Activated CD4-positive, alpha-beta memory T cell treated with anti-CD3 and anti-CD28 coated beads for 36 hours (primary cell): Measurements from ENCODE around the gene CDC5L. TPM values are rescaled to one million over a fixed set of nuclear protein-coding genes. Genes with fewer than 3 reads are reported as not detected.
A peak's percentile ranks its signal among the peaks of the same experiment; 100 is the strongest.

ENCODE experiments used
- CTCF ChIA-PET: fragments of 350-600 bp; sonication (Branson Sonifier 250); formaldehyde crosslinking; loops from one replicate; lab custom pipeline; 2021; ENCODE audit warnings: antibody characterized with exemption, inconsistent platforms; lab: Charles Lee
- POLR2A ChIA-PET: fragments of 350-600 bp; sonication (Branson Sonifier 250); formaldehyde crosslinking; loops from one replicate; lab custom pipeline; 2021; ENCODE audit warnings: antibody characterized with exemption; lab: Charles Lee
- DNase-seq: peaks from one replicate; pipeline ENCODE4 v3.0.0-alpha.2; 2020
- H3K27ac Mint-ChIP-seq: one replicate; pipeline ENCODE4 v1.8.0; 2021; ENCODE audit warnings: mixed read lengths
- H3K27me3 Mint-ChIP-seq: one replicate; pipeline ENCODE4 v1.8.0; 2021; ENCODE audit warnings: mixed read lengths
- H3K36me3 Mint-ChIP-seq: one replicate; pipeline ENCODE4 v1.8.0; 2021; ENCODE audit warnings: mixed read lengths
- H3K4me1 Mint-ChIP-seq: one replicate; pipeline ENCODE4 v1.8.0; 2021; ENCODE audit warnings: low read depth, mixed read lengths
- H3K4me3 Mint-ChIP-seq: one replicate; pipeline ENCODE4 v1.8.0; 2021; ENCODE audit warnings: mild to moderate bottlenecking, mixed read lengths
- H3K9me3 Mint-ChIP-seq: one replicate; pipeline ENCODE4 v1.8.0; 2021; ENCODE audit warnings: mixed read lengths
- intact Hi-C: fragments of 100-400 bp; cut with micrococcal nuclease; formaldehyde crosslinking; loops from one replicate; pipeline ENCODE4 v1.15.1; 2023
- total RNA-seq, 2 experiments: library from RNA; stranded (reverse); gene quantifications; one replicate each; pipeline ENCODE4 v1.2.3, GENCODE V29; 2021

Gene CDC5L
- total RNA-seq, 2 experiments from 2014 or later: 24.0 to 24.3 TPM

- Mint-ChIP-seq H3K27ac (no peak overlapping the region), H3K4me3 (no peak overlapping the region), H3K4me1 (no peaks in the 10 kb centered on the region), H3K36me3 (no peaks in the 10 kb centered on the region), H3K27me3 (peaks cover 14% of the 10 kb centered on the region), H3K9me3 (no peaks in the 10 kb centered on the region)
- ChIA-PET CTCF (no interaction called here), POLR2A (no interaction called here)
- no peak for DNase-seq
- intact Hi-C loops: no loop called here
These were observed 10.0 kb upstream of the CDC5L start for GRCh38 chr6:44377484-44377883.

DNA sequence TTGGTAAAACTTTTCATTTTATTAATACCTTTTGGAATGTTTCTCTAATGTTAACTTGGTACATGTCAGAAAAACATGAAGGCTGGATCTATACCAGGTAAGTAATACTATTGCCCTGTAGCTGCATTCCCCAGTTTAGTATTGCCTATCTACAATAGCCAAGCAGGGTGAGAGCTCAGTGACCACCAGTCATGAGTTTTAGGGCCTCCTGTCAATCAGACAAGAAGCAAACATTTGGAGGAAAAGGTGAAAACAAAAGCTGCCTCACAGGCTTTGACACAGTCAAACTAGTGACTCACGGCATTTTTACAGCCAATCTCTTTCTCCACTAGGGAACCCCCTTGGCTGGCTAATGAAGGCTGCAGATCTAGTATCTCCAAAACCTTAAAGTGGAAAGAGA, 9.5 kb upstream of the CDC5L start:
- DNase-seq: no peak
- CTCF ChIA-PET: no interaction called here
- no peaks in the 10 kb centered on the region for H3K4me1 Mint-ChIP-seq
- no peaks in the 10 kb centered on the region for H3K9me3 Mint-ChIP-seq
- H3K27me3 Mint-ChIP-seq: peaks cover 11% of the 10 kb centered on the region
- POLR2A ChIA-PET: no interaction called here
- intact Hi-C loops: no loop called here
- no peak overlapping the region for H3K4me3 Mint-ChIP-seq
- no peaks in the 10 kb centered on the region for H3K36me3 Mint-ChIP-seq
- H3K27ac Mint-ChIP-seq: no peak overlapping the region

DNA sequence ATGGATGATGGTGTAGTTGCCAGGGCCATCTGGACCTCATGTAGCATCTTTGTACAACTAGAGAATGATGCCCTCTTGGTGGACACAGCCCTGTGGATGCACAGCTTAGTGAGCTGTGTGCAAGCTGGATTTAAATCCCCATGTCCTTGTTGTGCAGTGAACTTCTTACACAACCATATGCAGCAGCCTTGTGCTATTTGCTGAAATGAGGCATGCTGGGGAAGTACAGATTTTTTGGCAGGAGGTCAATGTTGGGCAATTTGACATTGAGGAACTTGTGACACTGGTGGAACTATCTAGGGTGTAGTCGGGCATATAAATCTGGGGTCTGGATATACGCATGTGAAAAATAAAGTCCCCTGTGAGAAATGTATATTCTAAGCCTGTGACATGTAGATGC, 5.8 kb upstream of the CDC5L start:
- Mint-ChIP-seq H3K9me3 (no peaks in the 10 kb centered on the region), H3K27ac (no peak overlapping the region), H3K4me1 (peaks cover 4% of the 10 kb centered on the region), H3K36me3 (no peaks in the 10 kb centered on the region), H3K4me3 (no peak overlapping the region), H3K27me3 (peaks cover 1% of the 10 kb centered on the region)
- DNase-seq: no peak
- intact Hi-C loops: loop anchor here (10.0 kb wide), 1 partner anchor 993 kb away; the partner anchor contains the start of gene SUPT3H
- CTCF ChIA-PET: interaction anchor here (1.2 kb wide), 1 partner anchor 77 kb away, joined by 4 read pairs; no protein-coding TSS in a partner anchor
- POLR2A ChIA-PET: no interaction called here

- intact Hi-C loops: loop anchor here (10.0 kb wide), 1 partner anchor 988 kb away; the partner anchor contains the start of gene SUPT3H
- Mint-ChIP-seq H3K4me1 (peaks cover 31% of the 10 kb centered on the region), H3K9me3 (no peaks in the 10 kb centered on the region), H3K36me3 (peaks cover 8% of the 10 kb centered on the region), H3K27me3 (no peaks in the 10 kb centered on the region), H3K4me3 (peak overlapping the region; percentile 89), H3K27ac (peak overlapping the region; percentile 94)
- ChIA-PET POLR2A (interaction anchor here (1.0 to 1.8 kb wide), 2 partner anchors 133 to 139 kb away, joined by 3 to 6 read pairs; partner anchors contain the start of gene HSP90AB1), CTCF (interaction anchor here (0.9 to 1.7 kb wide), 4 partner anchors 48 to 120 kb away, joined by 3 to 5 read pairs (median 4); partner anchors contain the start of gene AARS2)
- DNase-seq: no peak
These were observed 1.1 kb upstream of the CDC5L start for GRCh38 chr6:44386364-44386928.

GRCh38 chr6:44386929-44387345, 569 bp upstream of the CDC5L start:
- Mint-ChIP-seq H3K27me3 (no peaks in the 10 kb centered on the region), H3K4me3 (peak overlapping the region; percentile 89), H3K27ac (peak overlapping the region; percentile 94), H3K36me3 (peaks cover 13% of the 10 kb centered on the region), H3K4me1 (peaks cover 31% of the 10 kb centered on the region), H3K9me3 (no peaks in the 10 kb centered on the region)
- CTCF ChIA-PET: interaction anchor here (0.9 to 1.7 kb wide), 5 partner anchors 45 to 120 kb away, joined by 3 to 5 read pairs (median 4); partner anchors contain the start of gene AARS2
- POLR2A ChIA-PET: interaction anchor here (0.9 to 1.8 kb wide), 5 partner anchors 68 to 140 kb away, joined by 3 to 6 read pairs (median 3); partner anchors contain the start of gene HSP90AB1
- no peak for DNase-seq
- intact Hi-C loops: loop anchor here (1.0 to 10.0 kb wide), 2 partner anchors 122 to 988 kb away; partner anchors contain the start of genes NFKBIE and SUPT3H

- peaks cover 15% of the 10 kb centered on the region for H3K36me3 Mint-ChIP-seq
- H3K4me1 Mint-ChIP-seq: peaks cover 31% of the 10 kb centered on the region
- H3K4me3 Mint-ChIP-seq: peak overlapping the region; percentile 89
- no peak for DNase-seq
- intact Hi-C loops: loop anchor here (10.0 kb wide), 1 partner anchor 987 kb away; the partner anchor contains the start of gene SUPT3H
- ChIA-PET POLR2A (interaction anchor here (0.9 to 1.8 kb wide), 4 partner anchors 8 to 141 kb away, joined by 3 to 6 read pairs (median 3); partner anchors contain the start of gene HSP90AB1), CTCF (interaction anchor here (1.3 to 1.6 kb wide), 2 partner anchors 68 to 122 kb away, joined by 3 to 4 read pairs; no protein-coding TSS in a partner anchor)
- H3K9me3 Mint-ChIP-seq: no peaks in the 10 kb centered on the region
- H3K27ac Mint-ChIP-seq: peak overlapping the region; percentile 94
- no peaks in the 10 kb centered on the region for H3K27me3 Mint-ChIP-seq
These were observed 605 bp downstream of the CDC5L start for GRCh38 chr6:44388135-44388487.

GRCh38 chr6:44388887-44389286, 1.4 kb downstream of the CDC5L start:
- no peak for DNase-seq
- CTCF ChIA-PET: no interaction called here
- Mint-ChIP-seq H3K36me3 (peaks cover 20% of the 10 kb centered on the region), H3K27me3 (no peaks in the 10 kb centered on the region), H3K27ac (no peak overlapping the region), H3K4me3 (peak overlapping the region; percentile 89), H3K9me3 (no peaks in the 10 kb centered on the region), H3K4me1 (peaks cover 31% of the 10 kb centered on the region)
- POLR2A ChIA-PET: interaction anchor here (0.8 kb wide), 1 partner anchor 89 kb away, joined by 3 read pairs; no protein-coding TSS in a partner anchor
- intact Hi-C loops: loop anchor here (10.0 kb wide), 1 partner anchor 986 kb away; the partner anchor contains the start of gene SUPT3H

GRCh38 chr6:44390158-44390683, 2.7 kb downstream of the CDC5L start:
- Mint-ChIP-seq H3K9me3 (no peaks in the 10 kb centered on the region), H3K4me3 (no peak overlapping the region), H3K27ac (no peak overlapping the region), H3K4me1 (peaks cover 31% of the 10 kb centered on the region), H3K27me3 (no peaks in the 10 kb centered on the region), H3K36me3 (peaks cover 28% of the 10 kb centered on the region)
- no peak for DNase-seq
- ChIA-PET CTCF (interaction anchor here (1.2 to 1.8 kb wide), 2 partner anchors 41 to 78 kb away, joined by 4 read pairs; partner anchors contain the start of gene AARS2), POLR2A (no interaction called here)
- intact Hi-C loops: no loop called here

GRCh38 chr6:44395501-44395900, 8.0 kb downstream of the CDC5L start:
- Mint-ChIP-seq H3K36me3 (peaks cover 57% of the 10 kb centered on the region), H3K4me3 (no peak overlapping the region), H3K4me1 (peaks cover 22% of the 10 kb centered on the region), H3K27me3 (no peaks in the 10 kb centered on the region), H3K9me3 (no peaks in the 10 kb centered on the region), H3K27ac (no peak overlapping the region)
- CTCF ChIA-PET: no interaction called here
- intact Hi-C loops: no loop called here
- DNase-seq: no peak
- POLR2A ChIA-PET: interaction anchor here (0.7 kb wide), 1 partner anchor 8 kb away, joined by 3 read pairs; the partner anchor contains the start of gene CDC5L

DNA sequence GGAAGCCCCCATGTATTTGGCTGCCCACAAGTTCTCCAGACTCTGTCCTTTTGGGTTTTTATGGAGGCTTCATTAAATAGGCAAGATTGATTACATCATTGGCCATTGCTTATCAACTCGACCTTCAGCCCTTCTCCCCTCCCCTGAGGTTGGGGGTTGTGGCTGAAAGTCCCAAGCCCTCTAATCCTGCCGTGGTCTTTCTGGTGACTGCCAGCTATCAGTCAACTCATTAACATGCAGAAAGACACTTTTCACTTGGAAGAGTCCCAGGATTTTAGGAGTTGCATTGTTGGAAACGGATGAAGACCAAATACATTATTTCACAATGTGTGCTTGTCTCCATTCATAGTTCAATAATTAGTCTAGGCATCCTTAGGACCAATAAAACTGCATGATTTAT, 9.5 kb downstream of the CDC5L start:
- no peak overlapping the region for H3K4me3 Mint-ChIP-seq
- DNase-seq: no peak
- no peak overlapping the region for H3K27ac Mint-ChIP-seq
- no peaks in the 10 kb centered on the region for H3K27me3 Mint-ChIP-seq
- intact Hi-C loops: no loop called here
- peaks cover 59% of the 10 kb centered on the region for H3K36me3 Mint-ChIP-seq
- no peaks in the 10 kb centered on the region for H3K9me3 Mint-ChIP-seq
- H3K4me1 Mint-ChIP-seq: peaks cover 30% of the 10 kb centered on the region
- CTCF ChIA-PET: no interaction called here
- POLR2A ChIA-PET: no interaction called here

- ChIA-PET POLR2A (no interaction called here), CTCF (interaction anchor here (0.6 kb wide), 1 partner anchor 34 kb away, joined by 3 read pairs; no protein-coding TSS in a partner anchor)
- Mint-ChIP-seq H3K9me3 (no peaks in the 10 kb centered on the region), H3K27ac (no peak overlapping the region), H3K4me1 (peaks cover 32% of the 10 kb centered on the region), H3K4me3 (no peak overlapping the region), H3K27me3 (no peaks in the 10 kb centered on the region), H3K36me3 (peaks cover 62% of the 10 kb centered on the region)
- no peak for DNase-seq
- intact Hi-C loops: no loop called here
These were observed 10.1 kb downstream of the CDC5L start for GRCh38 chr6:44397424-44398164.
